TTC549 (cell line): ENCODE measurements around the gene NTM.
"Not testable (repeated sequence)": the region's sequence is repeated elsewhere in the genome, so short reads cannot be mapped to it uniquely, and the experiment has no call there.

Experiments
- FAIRE-seq: peaks from 2 replicates; lab custom pipeline; 2012; peaks lifted over from hg19 to GRCh38; lab: Jason Lieb, UNC

Gene NTM

DNA sequence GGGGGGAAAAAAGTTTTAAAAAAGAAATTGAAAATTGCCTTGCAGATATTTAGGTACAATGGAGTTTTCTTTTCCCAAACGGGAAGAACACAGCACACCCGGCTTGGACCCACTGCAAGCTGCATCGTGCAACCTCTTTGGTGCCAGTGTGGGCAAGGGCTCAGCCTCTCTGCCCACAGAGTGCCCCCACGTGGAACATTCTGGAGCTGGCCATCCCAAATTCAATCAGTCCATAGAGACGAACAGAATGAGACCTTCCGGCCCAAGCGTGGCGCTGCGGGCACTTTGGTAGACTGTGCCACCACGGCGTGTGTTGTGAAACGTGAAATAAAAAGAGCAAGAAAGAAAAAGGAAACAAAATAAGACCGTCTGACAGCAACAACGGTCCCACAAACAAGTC lies 964.9 kb downstream of the NTM start:
- no peak for FAIRE-seq

DNA sequence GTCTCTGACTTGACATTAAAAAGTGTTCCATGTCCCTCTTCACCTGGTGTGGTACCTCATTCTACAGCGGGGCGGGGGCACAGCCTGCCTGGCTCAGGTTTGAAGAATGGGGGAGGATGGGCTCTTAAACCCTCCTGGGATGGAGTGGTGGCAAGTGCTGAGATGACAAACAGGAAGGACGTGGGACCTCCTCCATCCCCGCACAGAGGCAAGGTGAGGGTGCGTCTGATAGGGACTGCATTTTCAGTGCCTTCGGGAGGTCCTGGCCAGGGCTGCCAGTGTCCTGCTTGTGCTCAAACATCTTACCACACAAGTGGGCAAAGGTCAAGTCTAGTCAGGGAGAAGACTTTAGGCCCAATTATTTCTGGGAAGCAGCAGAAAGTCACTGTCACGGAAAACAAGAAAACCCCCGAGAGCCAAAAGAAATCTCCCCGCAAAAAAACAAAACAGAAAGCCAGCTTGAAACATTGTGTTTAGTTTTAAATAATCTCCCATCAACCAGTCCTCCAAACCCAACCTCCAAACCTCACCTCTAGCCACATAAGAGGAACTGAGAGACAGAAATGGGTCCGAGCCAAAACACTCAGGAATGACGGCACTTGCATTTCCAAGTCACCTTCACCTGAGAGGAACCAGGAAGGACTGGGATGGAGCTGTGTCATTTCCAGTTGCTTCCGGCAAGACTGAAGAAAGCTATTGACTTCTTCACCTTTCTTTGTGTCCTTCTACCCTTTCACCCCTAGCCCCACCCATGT lies 966.5 kb downstream of the NTM start:
- no peak for FAIRE-seq

DNA sequence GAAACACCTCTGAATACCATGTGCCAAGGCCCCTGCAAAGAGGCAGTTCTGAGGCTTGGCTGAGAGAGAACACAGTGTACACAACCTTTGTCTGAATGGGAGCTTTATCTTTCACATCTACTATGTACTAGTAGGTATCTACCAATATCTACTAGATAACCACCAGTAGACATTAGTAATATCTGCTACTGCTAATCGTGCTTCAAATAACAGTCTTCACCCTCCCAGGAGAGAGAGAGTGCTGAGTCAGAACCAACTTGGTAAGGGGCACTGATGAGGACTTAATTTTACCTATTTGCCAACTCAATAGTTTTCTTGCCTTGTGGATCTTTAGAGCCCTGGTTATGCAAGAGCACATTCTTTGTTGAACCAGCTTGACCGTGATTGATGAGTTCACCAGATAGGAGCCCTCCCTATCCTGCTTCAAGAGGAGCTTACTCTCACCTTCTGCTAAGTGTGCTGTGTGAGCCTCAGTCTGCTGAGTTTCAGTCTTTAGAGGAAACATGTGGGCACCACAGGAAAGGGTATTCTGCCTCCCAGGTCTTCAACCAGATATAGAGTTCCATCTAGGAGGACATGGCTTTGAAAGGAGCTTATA lies 967.5 kb downstream of the NTM start:
- FAIRE-seq, result no peak

DNA sequence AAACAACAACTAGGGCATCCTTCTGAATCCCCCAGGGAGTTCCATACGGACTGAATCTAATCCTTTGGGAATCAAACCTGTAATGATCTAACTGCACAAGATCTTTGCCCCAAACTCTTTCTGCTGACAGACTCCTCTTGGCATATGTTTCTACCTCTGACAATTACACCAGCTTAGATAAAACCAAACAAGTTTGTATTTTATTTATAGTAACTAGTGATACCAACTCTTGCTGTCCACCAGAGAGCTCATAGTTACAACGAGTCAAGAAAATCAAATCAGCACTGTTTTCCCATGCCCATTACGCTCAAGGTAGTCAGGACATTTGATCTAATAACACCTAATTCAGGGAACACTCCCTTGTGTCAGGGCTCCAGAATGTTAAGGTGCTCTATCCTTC lies 972.0 kb downstream of the NTM start:
- FAIRE-seq, result no peak

DNA sequence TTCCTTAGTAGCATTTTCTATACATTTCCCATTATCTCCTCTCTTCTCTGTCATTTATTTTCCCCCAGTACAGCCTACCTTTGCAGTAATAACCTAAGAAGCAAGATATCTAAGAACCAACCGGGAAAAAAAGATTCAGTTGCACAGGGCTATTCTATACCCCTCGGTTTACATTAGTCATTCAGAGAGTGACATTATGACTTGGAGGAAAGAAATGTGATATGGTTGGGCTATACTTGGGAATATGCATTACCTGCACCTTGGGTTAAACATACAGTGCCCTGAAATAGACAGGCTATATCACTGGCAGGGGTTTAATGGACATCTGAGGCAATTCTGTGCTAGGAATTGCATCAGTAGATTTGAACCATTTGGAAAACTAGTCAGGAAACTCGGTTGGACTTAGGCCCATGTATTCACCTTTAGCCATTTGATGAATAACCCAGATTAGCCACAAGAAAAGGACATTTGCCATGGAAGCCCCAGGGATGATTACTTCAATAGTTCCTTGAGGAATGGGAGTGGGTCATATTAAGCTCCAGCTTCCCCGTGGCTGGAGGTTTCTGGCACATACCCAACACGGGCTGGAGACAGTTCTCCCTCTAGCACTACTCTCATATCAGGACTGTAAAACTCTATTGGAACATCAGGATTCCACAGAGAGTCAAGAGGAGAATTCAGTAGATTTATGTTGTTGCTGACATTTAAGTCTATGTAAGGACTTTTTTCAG lies 973.2 kb downstream of the NTM start:
- FAIRE-seq, result no peak

DNA sequence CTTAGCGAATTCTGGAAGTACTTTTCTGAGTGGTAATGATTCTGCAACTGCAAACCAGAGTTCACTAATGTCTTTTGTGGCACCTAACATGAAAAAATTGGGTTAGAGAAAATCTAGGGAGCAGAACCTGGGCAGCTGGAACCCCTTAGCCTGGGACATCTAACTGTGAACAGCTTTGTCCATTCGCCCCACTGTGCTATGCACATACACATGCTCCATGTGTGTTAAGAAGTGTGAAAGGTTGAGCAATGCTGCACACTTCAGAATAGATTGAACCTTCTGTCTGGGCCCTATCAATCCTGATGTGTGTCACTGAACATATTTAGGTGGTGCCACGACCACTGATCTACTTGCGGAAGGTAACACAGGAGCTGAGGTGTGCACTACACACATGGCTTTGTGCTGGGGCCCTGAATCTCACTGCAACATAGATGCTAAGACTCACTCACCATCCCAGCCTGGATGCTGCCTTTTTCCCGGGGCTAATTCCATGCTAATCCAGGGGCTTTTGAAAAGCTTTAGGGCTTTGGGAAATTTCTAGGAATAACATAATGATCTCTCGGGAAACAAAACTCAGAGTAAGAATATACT lies 976.2 kb downstream of the NTM start:
- no peak for FAIRE-seq

DNA sequence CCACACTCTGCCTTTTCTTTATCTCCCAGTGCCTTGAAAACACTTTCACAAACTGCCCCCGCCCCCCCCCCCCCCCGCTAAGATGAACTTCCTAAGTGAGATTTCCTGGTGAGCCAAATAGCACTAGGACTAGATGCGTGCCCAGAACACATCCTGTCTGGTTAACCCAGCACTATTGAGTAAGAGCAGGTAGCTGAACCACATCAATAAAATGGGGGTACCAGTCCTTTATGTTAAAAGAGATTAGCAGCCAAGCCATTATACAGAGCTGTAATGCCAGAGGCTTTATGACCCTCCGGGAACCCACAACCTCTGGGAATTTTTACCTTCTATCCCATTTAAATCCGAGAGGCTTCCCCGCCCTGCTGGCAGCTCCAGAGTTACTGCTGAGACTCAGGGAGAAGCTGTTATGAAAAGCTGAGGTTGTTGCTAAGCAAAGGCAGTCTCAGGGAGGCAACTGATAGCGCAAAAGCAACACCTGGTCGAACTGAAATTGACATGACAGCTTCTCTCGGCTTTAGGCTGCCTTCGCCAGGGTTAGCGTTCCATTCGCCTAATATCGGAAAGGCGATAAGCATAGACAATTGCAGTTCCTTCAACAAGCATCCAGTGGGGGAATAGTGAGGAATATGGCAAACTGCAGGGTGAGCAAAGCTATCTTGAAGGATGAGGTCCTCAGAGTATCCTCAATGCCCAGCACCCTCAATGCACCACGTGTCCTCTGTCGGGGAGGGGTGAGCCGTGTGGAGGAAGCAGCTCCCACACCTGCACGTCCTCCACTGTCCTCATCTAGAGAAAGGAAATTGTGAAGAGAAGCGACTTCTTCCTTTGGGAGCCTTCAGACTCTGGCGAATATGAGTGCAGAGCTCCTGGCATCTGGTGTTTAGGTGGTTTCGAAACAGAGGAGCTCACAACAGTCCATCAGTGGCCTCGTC lies 977.0 kb downstream of the NTM start:
- FAIRE-seq, result no peak

DNA sequence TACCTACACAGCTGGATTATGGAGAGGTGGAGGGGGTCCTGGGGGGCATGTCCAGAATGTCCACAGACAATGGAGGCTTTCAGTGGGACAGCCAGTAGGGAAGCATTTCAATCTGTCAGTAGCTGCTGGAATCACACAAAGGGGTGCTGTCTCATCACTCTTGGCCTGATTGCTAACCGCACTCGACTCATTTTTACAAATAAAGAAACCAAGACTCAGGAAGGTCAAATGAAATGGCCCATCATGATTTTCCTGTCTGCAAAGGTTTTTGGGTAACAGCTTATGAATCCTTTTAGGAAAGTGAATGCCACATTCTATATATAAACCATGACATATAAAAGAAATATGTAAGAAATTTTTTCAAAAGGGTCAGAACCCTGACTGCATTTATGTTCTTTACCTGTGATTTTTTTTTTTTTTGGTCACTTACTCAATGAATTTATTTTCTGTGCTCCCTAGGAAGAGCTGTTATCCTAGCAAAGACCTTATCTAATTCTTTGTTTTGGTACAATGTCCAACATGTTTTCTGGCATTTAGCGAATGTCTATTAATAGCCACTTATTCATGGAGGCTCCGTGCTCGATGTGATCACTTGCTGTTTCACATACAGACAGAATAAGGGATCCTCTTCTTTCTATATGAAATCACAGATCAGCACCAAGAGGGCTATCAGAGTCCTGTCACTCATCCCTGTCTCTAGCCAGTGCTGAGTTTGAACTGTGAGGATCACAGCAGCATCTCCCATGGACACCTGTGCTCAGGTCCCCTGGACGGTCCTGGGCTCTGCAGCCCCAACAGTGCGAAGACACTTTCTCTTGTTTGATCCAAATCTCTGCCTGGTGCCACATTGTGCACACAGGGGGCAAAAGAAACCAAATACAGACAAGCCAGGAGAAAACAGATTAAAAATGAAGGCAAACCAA lies 979.7 kb downstream of the NTM start:
- no peak for FAIRE-seq

DNA sequence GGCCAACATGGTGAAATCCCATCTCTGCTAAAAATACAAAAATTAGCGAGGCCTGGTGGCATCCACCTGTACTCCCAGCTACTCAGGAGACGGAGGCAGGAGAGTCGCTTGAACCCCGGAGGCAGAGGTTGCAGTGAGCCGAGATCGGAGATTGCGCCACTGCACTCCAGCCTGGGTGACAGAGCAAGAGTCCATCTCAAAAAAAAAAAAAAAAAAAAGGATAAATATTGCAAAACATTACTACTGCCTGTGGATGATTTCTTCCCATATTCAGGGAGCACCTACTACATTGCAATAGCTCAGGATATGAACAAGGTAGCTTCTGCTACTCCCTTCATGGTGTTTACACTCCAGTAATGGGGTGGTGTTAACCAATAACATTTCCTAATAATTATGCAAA lies 980.6 kb downstream of the NTM start:
- FAIRE-seq, result no peak

DNA sequence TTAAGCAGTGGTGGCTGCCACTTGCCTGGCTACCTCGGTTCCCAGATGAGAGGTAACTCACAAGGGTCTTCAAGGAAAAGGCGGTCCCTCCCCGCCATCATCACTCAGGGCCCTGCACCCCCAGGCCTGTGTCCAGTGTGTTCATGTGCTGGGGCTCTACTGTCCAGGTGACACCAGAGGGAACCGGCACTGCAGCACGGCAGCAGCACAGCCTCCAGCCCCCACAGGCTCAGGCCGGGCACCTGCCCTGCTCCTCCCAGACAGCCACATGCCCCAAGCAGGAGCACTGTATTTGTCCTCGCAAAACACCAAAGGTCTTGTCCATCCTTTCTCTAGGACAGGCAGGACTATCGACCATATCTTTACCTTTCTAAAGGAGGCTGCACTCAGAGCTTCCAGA lies 982.1 kb downstream of the NTM start:
- FAIRE-seq, result no peak

DNA sequence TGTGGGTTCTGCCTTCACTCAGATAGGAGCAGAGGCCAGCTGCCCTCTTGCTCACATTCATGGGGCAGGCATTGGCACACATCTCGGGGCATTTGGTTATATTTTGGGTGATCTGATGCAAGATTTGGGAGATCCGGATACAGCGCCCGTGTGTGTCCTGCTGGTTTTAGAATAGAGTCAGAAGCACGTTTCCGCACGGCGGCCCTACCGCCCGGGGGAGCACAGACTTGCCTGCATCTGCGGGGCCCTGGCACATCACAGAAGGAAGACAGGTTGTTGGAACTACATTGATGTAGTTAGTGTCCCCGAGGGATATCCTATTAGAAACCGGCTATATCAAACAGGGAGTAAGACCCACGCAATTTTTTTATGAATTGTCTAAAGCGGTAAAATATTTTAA lies 982.8 kb downstream of the NTM start:
- no peak for FAIRE-seq

DNA sequence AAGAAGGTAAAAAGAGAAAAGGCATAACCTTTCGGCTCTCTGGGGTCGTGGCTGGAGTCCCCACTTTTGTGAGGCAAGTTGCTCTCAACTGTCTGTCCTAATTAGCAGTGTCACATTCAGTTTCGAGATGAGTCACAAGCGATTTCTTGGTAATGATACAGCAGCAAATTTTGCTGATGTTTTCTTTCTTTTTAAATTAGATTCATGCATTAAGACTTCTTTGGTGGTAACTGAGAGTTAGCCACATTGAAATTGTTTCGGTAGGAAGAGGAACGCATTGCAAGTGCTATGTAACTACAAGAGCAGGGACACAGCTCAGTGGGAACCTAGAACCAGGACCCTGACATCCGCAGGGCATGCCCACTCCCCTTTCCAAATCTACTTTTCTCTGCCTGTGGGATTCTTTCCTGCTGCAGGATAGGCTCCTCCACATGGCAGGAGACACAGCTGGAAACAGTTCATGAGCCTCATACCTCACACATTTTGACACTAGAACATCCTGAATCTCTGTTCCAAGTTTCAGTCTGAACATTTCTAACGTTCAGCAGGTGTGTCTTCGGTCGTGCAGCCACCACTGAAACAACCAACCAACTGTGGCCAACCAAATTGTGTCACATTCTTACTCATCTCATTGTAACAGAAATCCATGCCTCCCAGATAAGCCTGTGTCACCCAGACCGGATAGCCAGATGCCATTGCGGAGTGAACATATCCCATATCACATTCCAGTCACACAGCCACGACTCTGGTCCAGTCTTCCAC lies 987.6 kb downstream of the NTM start:
- FAIRE-seq, result no peak

DNA sequence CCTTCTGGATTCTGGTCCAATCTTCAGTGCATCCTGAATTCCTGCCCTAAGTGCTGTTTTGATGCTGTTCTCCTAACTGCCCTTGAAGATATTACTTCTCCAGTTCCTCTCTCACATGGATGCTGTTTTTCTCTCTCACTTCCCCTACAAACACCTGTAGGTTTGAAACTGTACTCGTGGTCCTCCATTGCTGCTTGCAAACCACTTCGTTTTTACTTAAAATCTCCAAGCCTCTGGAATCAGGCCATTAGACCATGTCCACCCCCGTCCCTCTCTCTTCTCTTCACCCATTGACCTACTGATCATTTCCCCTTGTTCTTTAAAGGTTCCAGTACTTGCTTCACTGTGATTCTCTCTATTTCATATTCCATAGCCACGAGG lies 988.1 kb downstream of the NTM start:
- no peak for FAIRE-seq

DNA sequence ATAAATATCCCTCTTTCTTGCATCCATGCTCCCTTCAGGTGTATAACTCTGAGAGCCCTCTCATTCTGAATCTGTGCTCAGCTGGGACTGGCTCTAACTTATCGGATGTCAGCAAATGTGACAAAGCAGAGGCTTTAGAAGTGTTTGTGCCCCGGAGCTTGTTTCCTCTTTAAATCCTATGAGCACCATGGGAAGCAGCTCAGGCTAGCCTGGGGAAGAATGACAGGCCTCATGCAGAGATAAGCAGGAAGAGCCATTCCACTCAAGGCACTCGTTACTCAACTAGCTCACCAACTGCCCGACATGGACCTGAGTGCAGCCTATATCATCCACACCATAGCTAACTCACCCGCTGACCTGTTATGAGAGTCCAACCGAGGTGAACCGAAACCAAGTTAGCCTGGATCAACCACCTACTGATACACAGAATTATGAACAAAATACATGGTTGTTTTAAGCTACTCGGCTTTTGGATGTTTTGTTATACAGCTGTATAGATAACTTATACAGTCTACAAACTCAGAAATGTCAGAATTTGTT lies 990.7 kb downstream of the NTM start:
- FAIRE-seq, result no peak

DNA sequence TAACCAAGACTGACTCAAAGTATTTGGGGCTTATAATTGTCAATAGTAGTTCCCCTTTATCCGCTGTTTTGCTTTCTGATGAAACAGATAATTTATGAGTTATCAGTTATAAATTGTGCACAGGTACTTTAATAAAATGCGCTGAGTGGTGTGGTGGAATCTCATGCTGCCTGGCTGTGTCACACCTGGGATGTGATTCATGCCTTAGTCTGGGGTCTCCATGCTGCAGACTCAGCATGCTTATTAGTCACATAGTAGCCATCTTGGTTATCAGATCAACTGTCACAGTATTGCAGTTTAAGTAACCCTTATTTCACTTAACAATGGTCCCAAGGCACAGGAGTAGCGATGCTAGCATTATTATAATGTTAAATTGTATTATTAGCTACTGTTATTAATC lies 995.2 kb downstream of the NTM start:
- no peak for FAIRE-seq

DNA sequence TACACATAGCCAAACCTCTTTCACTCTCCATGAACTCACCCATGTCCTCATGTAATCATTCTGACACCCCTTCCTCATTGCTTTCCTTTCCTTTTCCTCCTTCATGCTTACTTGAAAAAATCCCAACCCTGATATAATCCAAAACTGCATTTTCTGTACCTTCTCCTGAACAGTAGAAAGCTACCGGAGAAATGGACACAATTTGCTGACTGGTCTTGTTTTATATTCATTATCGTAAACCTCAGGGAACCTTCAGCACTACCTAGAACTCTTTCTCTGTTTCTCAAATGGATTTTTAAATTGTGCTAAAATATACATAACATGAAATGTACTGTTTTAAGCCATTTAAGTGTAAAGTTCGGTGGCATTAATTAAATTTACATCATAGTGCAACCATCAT lies 996.9 kb downstream of the NTM start:
- no peak for FAIRE-seq

DNA sequence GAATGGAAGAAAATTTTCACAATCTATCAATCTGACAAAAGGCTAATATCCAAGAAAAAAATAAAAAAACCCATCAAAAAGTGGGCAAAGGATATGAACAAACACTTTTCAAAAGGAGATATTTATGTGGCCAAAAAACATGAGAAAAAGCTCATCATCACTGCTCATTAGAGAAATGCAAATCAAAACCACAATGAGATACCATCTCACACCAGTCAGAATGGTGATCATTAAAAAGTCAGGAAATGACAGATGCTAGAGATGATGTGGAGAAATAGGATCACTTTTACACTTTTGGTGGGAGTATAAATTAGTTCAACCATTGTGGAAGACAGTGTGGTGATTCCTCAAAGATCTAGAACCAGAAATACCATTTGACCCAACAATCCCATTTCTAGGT lies 999.7 kb downstream of the NTM start:
- FAIRE-seq, result not testable (repeated sequence)

DNA sequence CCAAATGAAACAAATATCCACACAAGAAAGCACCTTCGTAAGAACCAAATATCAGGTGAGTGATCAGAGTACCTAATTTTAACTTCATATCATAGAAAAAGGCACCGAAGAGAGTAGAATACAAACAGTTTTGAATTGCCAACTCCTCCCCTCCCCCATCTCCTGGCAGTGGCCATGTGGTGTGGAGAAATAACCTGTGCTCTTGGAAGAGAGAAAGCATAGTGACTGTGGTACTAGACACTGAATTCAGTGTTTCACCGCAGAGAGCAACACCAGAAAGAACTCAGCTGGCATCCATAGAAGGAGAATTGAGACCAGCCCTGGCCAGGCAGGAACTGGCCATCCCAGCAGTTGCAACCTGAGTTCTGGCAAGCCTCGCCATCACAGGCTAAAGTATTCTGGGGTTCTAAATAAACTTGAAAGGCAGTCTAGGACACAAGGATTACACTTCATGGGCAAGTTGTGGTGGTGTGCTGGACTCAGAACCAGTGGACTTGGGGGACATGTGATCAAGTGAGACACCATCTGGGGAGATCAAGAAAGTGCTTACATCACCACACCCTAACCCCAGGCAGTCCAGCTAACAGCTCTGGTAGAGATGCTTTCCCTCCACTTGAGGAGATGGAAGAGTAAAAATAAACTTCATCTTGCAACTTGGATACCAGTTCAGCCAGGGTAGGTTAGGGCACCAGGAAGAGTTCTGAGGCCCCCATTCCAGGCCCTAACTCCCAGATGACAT lies 1003.2 kb downstream of the NTM start:
- FAIRE-seq, result no peak

DNA sequence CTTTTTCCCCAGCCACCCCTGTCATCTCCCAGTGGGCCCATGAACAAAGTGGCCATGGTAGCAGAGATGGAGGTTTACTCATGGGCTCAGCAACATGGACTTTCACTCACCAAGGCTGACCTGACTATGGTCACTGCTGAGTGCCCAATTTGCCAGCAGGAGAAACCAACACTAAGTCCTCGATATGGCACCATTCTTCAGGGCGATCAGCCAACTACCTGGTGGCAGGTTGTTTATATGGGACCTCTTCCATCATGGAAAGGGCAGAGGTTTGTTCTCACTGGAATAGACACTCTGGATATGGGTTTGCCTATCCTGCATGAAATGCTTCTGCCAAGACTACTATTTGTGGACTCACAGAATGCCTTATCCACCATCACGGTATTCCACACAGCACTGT lies 1009.1 kb downstream of the NTM start:
- FAIRE-seq, result no peak
